ENCODE results near the gene PLXNB3.

The PLXNB3 gene

GRCh38 chrX:153804100-153804595 lies 40.1 kb downstream of the PLXNB3 start:
- no peak for TF ChIP-seq CTCF (IDR thresholded peaks at IDR 0.05; ENCODE audit: low read length, missing control alignments)
- no peak overlapping the region for H3K4me3 ChIP-seq (replicated peaks; ENCODE audit: low read depth, low read length)
- DNase-seq (ENCODE audit: low read depth): no peak

GRCh38 chrX:153804621-153805020 lies 40.6 kb downstream of the PLXNB3 start:
- no peak overlapping the region for H3K4me3 ChIP-seq (replicated peaks; ENCODE audit: low read depth, low read length)
- no peak for DNase-seq (ENCODE audit: low read depth)
- no peak for TF ChIP-seq CTCF (IDR thresholded peaks at IDR 0.05; ENCODE audit: low read length, missing control alignments)

- no peak overlapping the region for H3K4me3 ChIP-seq (replicated peaks; ENCODE audit: low read depth, low read length)
- no peak for TF ChIP-seq CTCF (IDR thresholded peaks at IDR 0.05; ENCODE audit: low read length, missing control alignments)
- DNase-seq (ENCODE audit: low read depth): no peak
Observed at GRCh38 chrX:153805436-153805835, 41.4 kb downstream of the PLXNB3 start.

- no peak overlapping the region for H3K4me3 ChIP-seq (replicated peaks; ENCODE audit: low read depth, low read length)
- no peak for TF ChIP-seq CTCF (IDR thresholded peaks at IDR 0.05; ENCODE audit: low read length, missing control alignments)
- no peak for DNase-seq (ENCODE audit: low read depth)
Observed at GRCh38 chrX:153806999-153807575, 43.0 kb downstream of the PLXNB3 start.

- no peak for DNase-seq (ENCODE audit: low read depth)
- TF ChIP-seq CTCF (IDR thresholded peaks at IDR 0.05; ENCODE audit: low read length, missing control alignments): no peak
- H3K4me3 ChIP-seq (replicated peaks; ENCODE audit: low read depth, low read length): no peak overlapping the region
Observed at GRCh38 chrX:153807976-153808375, 43.9 kb downstream of the PLXNB3 start.

- TF ChIP-seq CTCF (IDR thresholded peaks at IDR 0.05; ENCODE audit: low read length, missing control alignments): no peak
- no peak overlapping the region for H3K4me3 ChIP-seq (replicated peaks; ENCODE audit: low read depth, low read length)
- DNase-seq (ENCODE audit: low read depth): no peak
Observed at GRCh38 chrX:153812220-153812619, 48.2 kb downstream of the PLXNB3 start.

GRCh38 chrX:153813161-153813560 lies 49.1 kb downstream of the PLXNB3 start:
- H3K4me3 ChIP-seq (replicated peaks; ENCODE audit: low read depth, low read length): no peak overlapping the region
- no peak for TF ChIP-seq CTCF (IDR thresholded peaks at IDR 0.05; ENCODE audit: low read length, missing control alignments)
- DNase-seq (ENCODE audit: low read depth): no peak
